Fibroblast of skin of abdomen (primary cell): ENCODE measurements around the gene UBE2D1. TPM values are rescaled to one million over a fixed set of nuclear protein-coding genes. Genes with fewer than 3 reads are reported as not detected.

ENCODE experiments used
- DNase-seq: peaks from one replicate; pipeline ENCODE4 v3.0.0-alpha.2; 2013
- polyA plus RNA-seq, 2 experiments: library from polyadenylated mRNA; unstranded; fragments of 120-200 nt; gene quantifications; one replicate each; pipeline ENCODE4 v1.2.1, GENCODE V29; 2013; ENCODE audit not compliant: insufficient read length in 2 of 2

The UBE2D1 gene
- 23.0 TPM for polyA plus RNA-seq (2013, experiment 1 of 2; ENCODE audit: insufficient read length)
- 25.1 TPM for polyA plus RNA-seq (2013, experiment 2 of 2; ENCODE audit: insufficient read length)

- DNase-seq = peak; percentile 73
These were observed at the start of gene UBE2D1 for GRCh38 chr10:58334817-58335305. Gene UBE2D1 (plus strand): TSS chr10:58335006. CDS start chr10:58335202, 196 bp downstream.

DNA sequence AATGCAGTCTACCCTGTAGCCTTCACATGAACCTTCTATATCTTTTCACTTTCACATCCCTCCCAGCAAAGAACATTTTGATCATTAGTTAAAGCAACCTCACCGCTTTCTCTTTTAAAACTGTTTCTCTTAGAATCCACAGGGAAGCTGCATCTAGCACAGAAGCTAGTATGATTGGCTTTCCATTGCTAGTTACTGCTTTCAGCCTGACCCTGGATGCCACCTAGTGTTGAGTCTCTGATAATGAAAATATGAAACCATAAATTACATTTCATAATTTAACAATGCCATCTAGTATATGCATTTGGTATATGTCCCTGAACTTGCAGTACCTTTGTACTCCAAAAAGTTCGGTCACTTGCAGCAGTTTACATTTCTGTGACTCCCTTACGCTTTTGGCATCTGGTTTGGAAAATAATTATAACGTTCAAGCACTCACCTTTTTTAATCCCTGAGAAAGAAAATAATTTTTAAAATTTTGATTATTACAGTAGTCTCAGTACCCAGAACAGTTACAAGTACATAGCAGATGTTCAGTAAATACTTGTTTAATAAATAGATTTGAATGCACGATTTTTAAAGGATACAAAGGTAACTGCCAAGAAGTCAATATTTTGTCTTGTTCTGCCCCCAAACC, 43.1 kb upstream of the UBE2D1 start:
- DNase-seq = peak; percentile 56

DNA sequence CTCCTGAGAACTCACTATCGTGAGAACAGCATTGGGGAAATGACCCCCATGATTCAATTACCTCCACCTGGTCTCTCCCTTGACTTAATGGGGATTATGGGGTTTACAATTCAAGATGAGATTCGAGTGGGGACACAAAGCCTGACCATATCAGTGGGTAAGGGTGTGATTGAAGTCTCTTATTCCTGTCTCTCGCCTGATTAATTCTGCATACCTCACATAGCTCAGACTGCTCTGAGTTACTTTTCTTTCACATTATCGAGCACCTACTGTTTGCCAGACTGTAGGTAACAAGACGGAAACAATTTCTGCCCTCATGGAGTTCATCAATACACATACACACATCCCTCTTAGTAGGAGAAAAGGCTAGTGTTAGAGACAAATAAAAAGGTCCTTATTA, 40.8 kb upstream of the UBE2D1 start:
- no peak for DNase-seq

- peak; percentile 42 for DNase-seq
These were observed 35.2 kb upstream of the UBE2D1 start for GRCh38 chr10:58299580-58299979.

DNA sequence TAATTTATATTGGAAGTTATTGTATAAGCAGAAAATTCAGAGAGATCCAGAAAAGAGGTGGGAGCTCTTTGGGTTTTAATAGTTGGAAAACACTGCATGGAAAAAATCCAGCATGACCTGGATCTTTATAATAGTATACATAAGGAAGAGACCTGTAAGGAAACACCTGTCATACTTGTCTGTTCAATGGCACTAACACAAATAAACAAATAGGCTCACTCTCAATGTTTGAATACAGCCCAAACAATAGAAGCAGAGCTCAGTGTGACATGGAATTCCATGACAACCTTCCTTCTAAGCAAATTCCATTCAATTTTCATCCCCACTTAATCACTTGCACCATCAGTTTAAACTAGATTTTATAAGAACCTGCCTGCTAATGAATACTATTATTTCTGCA, 34.1 kb upstream of the UBE2D1 start:
- DNase-seq = no peak

DNA sequence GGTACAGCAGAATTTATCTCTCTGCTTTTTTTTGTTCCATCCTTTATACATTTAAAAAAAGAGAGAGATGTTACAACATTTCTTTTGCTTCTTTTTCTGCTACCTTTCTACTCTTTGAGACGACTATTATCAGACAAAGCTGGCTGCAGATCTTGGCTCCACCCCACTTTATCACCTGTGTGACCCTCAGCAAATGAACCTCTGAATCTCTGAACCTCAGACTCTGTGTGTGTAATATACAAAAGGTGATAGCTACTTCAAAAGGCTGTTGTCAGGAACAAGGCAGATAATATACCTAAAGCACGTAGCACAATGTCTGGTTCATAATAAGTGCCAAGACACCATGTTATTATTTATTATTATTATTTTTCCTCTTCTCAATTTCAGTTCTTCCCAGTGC, 32.6 kb upstream of the UBE2D1 start:
- no peak for DNase-seq

- no peak for DNase-seq
These were observed 30.6 kb upstream of the UBE2D1 start for GRCh38 chr10:58304099-58304633.

- no peak for DNase-seq
These were observed 29.0 kb upstream of the UBE2D1 start for GRCh38 chr10:58305821-58306220.

DNA sequence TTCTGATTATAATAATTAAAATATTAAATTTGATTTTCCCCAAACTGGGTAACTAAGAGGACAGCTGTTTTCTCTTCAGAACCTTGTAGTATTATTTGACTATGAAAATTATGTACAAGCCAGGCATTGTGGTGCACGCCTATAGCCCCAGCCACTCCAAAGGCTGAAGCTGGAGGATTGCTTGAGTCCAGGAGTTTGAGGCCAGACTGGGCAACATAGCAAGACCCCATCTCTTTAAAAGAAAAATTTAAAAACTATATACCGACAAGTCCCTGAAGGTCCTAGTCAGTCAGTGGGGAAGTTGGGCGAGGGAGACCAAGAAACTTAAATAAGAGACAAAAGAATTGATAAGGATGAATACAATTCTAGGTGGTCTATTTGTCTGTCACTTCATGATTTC, 27.1 kb upstream of the UBE2D1 start:
- DNase-seq = no peak

DNA sequence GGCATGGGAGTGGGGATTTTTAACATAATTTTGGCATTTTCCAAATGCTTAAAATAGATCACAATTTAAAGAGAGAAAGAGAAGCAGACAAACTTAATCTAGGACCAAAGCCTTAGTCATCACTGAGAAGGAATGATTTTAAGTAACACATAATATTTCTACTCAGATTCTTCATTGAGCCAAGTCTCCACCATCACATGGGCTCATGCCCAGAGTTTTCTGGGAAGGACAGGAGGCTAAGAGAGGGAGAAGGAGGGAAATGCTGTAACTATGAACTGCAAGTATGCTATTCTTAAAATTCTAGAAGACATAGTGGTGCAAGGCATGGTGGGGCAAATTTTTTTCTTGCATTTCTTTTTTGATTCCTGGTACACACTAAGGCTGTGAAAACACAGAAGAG, 23.8 kb upstream of the UBE2D1 start:
- peak; percentile 2 for DNase-seq

DNA sequence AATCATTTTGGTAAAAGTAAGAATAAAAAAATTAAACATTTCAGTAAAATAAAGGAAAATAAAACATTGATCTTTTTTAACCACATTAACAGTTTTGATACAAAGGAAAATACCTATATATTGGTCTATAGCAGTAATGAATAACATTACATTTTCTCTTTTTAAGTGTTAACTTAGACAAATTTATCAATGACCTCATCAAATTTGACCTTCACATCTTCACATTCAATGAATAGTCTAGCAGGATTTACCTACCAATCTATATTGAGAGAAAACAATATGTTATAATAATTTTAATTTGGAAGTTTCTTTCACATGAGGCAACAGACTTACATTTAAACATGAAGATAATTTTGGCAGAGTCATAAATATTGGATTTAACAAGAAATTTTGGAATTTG, 17.9 kb upstream of the UBE2D1 start:
- no peak for DNase-seq

DNA sequence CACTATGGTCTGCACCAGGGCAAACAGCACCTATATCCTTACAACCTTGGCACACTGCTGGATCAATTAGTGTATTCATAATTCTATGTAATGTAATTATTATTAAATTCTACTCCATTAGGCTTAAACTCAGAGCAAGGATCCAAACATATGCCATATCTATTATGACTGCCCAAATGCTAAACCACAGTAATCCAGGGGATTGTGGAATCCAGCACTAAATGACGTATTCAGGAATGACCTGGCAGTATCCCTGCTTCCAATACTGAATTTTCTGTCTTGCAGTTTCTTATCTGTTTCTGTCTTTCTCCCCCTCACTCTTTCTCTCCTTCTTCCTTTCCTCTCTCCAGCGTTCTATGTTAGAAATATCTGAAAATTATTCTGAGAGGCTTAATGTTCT, 16.5 kb upstream of the UBE2D1 start:
- peak; percentile 16 for DNase-seq

- DNase-seq = no peak
These were observed 15.2 kb upstream of the UBE2D1 start for GRCh38 chr10:58319599-58319998.

DNA sequence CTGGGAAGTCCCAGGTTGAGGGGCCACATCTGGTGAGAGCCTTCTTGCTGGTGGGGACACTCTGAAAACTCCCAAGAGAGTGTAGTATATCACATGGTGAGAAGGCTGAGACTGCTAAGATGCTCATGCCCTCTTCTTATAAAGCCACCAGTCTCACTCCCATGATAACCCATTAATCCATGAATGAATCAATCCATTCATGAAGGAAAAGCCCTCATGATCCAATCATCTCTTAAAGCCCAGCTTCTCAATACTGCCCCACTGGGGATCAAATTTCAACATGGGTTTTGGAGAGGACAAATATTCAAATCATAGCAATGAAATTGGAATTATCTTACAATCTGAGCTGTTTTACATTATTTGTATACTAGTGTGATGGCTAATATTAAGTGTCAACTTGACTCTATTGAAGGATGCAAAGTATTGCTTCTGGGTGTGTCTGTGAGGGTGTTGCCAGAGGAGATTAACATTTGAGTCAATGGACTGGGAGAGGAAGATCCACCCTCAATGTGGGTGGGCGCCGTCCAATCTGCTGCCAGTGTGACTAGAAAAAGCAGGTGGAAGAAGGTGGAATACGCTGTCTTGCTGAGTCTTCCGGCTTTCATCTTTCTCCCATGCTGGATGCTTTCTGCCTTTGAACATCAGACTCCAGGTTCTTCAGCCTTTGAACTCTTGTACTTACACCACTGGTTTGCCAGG, 14.3 kb upstream of the UBE2D1 start:
- no peak for DNase-seq

DNA sequence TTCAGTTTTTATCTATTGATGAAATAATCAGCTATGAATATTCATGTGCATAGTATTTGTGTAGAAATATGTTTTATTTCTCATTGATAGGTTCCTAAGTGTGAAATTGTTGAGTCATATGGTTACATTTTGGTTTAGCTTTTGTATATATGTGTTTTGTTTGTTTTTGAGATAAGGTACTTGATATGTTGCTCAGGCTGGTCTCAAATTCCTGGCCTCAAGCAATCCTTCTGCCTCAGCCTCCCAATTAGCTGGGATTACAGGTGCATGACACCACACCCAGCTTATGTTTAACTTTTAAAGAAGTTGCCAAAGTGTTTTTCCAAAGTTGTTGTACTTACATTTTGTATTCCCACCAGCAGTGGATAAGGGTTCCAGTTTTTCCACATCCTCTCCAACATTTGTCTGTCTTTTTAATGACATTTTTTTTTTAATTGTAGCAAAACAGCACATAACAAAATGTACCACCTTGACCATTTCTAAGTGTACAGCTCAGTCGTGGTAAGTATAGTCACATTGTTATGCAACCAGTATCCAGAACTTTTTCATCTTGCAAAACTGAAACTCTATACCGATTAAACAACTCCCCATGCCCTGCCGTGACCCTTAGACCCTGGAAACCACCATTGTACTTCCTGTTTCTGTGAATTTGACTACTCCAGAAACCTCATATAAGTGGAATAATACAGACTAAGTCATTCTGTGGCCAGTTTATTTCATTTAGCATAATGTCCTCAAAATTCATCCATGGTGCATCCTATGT, 12.6 kb upstream of the UBE2D1 start:
- no peak for DNase-seq

DNA sequence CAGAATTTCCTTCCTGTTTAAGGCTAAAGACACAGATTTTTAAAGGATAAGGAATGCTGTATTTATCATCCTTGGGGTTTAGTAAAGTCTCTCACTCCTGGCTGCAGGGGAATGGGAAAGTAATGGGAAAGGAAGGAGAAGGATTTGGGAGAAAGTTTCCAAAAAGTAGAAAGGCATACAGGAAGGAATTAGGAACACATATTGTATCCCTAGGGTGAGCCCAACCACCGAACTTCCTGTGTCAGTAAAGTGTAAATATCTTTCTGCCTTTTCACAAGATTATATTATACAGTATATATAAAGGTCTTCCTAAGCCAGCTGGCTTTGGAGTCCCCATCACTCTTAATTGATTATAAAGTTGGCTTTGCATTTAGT, 12.0 kb upstream of the UBE2D1 start:
- DNase-seq = no peak

GRCh38 chr10:58326967-58327381, 7.8 kb upstream of the UBE2D1 start:
- peak; percentile 63 for DNase-seq

DNA sequence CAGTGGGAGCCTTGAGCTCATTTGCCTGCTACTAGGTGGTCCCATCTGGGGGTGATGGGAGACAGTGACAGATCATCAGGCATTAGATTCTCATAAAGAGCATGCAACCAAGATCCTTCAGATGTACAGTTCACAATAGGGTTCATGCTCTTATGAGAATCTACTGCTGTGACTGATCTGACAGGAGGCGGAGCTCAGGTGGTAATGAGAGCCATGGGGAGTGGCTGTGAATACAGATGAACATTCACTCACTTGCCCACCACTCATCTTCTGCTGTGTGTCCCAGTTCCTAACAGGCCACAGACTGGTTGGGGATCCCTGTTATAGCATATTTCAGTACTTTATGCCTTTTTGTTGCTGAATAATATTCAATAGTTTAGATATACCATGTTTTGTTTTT, 6.6 kb upstream of the UBE2D1 start:
- DNase-seq = no peak

DNA sequence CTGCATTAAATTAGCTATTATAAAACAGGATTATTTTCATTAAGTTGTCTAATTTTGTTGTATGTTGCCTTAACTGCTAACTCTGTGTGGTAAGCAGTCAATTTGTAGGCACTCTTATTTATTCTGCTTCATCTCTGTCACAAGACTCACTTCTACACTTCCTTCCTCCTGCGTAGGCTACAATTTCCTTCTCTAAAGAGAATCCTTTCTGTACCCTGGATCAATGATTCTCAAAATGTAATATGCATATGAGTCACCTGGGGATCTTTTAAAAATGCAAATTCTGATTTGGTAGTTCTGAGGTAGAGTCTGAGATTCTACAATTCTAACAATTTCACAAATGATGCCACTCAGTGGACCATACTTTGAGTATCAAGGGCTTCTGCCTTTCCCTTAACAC, 4.4 kb upstream of the UBE2D1 start:
- no peak for DNase-seq

- DNase-seq = no peak
These were observed 3.2 kb upstream of the UBE2D1 start for GRCh38 chr10:58331646-58332045.

DNA sequence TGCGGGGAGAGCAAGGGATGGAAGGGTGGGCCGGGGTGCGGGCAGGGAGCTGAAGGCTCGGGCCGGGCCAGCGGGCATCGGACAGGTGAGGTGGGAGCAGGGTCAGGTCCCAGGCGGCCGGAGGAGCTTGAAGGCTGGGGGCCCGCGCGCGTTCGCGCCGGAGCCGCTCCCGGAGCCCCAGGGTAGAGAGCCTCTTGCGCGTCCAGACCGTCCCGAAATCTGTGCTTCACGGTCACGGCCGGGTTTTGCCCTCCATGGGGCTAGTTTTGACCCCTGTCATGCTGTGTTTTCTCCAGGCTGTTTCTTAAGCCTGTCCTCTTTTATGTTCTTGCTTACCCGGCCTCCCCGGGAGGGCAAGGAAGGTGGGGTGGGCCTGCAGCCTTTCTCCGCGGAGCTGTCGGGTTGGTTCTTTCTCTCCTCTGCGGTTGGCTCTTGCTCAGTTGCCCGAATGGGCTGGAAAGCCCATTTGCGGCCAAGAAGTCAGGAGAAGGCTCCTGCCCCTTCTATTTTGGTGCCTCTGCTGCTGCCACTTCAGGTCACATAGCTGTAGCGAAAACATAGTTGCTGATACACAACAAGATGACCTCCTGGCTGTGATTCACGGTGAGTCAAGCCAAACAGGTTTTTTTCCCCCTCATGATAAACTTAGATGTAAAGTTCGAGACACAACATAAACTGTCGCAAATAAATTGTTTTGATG, 650 bp downstream of the UBE2D1 start:
- DNase-seq = peak; percentile 15

- DNase-seq = no peak
These were observed 1.4 kb downstream of the UBE2D1 start for GRCh38 chr10:58336242-58336641.

DNA sequence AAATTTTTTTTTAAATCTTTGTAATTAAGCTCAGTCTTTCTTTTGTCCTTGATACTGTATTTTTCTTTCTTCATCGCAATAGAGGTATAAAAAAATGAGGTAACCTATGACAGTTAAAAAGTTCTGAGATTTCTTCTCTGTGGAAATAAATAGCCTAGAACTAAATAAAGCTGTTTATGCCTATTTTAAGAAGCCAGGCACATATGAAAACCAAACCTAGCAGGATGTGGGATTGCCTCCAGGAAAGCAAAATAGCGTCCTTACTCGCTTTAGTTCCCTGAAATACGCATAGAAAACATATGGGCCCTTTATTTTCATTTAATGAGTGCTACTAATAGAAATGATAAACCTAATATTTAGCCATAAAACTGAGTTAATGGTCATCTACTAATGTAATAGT, 6.6 kb downstream of the UBE2D1 start:
- no peak for DNase-seq
